ENCODE measurements around the gene PDE6B. TPM values are rescaled to one million over a fixed set of nuclear protein-coding genes. Genes with fewer than 3 reads are reported as not detected.

PDE6B gene
- total RNA-seq, 1 donor from 2014 or later: 3.2 TPM

DNA sequence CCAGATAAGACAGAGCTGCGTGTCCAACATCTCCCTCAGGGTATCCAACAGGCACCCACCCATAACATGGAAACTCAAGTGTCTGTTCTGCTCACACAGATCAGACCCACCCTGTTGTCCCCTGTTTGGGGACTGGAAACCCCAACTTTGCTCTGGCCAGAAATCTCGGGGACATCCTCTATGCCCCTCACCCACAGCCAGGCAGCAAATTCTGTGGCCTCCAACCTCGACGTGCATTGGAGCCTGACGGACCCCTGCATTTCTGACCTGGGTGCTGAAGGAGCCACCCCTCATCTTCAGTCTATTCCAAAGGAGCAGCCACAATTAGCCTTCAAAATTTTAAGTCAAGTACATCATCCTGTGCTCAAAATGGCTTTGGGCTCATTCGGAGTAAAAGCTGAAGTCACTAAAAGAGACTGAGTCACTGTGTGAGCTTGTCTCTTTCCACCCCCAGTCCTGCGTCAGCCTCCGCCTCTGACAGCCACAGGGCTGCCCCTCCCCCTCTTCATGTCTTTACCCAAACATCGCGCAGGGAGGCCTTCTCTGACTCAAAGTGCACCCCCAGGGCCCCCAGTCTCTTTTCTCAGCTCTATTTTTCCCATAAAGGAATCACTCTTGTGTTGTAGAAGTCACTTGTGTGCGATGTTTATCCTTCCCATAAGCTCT, 24.4 kb upstream of the PDE6B start:
- no peak for DNase-seq (ENCODE audit: low read depth in 2 of 2)

GRCh38 chr4:601612-602558, 23.5 kb upstream of the PDE6B start:
- no peak for DNase-seq (ENCODE audit: low read depth in 2 of 2)

- DNase-seq (ENCODE audit: low read depth in 2 of 2): peak; percentile 23 to 37
Measured at GRCh38 chr4:602559-602942, 22.8 kb upstream of the PDE6B start.

GRCh38 chr4:604131-604530, 21.2 kb upstream of the PDE6B start:
- DNase-seq (ENCODE audit: low read depth in 2 of 2): no peak

DNA sequence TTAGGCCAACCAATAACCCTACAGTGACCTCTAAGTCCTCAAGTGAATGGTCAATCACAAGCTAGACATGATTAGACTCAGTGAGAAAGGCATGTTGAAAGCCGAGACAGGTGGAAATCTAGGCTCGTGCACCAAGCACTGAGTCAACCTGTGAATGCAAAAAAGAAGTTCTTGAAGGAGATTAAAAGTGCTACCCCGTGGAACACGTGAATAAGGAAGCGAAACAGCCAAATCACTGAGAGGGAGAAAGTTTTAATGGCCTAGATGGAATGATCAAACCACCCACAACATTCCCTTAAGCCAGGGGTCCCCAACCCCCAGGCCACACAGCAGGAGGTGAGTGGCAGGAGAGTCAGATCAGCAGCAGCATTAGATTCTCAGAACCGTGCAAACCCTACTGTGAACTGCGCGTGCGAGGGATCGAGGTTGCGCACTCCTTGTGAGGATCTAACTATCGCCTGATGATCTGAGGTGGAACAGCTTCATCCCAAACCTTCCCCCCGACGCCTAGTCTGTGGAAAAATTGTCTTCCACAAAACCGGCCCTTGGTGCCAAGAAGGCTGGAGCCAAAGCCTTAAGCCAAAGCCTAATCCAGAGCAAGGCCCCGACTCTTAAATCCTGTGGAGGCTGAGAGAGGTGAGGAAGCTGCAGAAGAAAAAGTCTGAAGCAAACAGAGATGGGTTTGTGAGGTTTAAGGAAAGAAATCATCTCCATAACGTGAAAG, 19.5 kb upstream of the PDE6B start:
- DNase-seq (ENCODE audit: low read depth in 2 of 2): no peak

DNA sequence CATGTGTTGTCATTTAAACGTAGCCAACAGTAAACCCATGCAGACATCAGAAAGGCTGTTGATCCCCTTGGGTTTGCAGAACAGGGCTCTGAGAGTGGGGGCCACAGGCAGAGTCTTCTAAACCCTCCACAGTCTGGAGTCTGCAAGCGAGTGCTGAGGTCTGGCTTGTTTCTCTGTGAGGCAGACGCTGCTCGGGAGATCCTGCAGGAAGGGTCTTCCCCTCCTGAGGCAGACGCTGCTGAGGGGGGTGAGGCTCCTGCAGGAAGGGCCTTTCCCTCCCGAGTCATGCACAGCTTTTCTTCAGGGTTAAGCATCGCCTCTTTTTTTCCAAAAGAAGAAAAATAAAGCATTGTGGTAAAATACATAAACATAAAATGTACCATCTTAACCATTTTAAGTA, 17.1 kb upstream of the PDE6B start:
- DNase-seq (ENCODE audit: low read depth in 2 of 2): no peak

DNA sequence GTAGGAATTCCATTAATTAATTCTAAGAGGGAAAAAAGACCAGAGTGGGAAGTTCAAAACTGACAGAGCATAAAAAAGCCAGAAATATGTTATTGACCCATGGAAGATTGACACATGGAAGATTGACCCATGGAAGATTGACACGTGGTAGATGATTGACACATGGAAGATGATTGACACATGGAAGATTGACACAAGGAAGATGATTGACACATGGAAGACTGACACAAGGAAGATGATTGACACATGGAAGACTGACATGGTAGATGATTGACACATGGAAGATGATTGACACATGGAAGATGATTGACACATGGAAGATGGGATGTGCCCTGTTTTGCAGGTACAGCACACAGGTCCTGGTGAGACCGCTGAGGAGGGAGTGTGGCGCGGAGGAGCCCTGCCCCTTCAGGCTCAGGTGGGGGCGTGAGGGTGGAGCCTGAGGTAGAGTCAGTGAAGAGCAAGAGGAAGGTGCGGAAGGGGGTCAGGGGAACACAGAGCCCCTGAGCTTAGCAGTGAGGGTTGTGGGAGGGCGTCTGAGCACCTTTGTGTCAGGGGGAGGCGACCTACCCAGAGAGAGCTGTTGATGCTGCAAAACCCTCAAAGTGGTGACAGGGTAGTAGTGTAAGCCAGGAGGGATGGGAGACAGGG, 15.8 kb upstream of the PDE6B start:
- no peak for DNase-seq (ENCODE audit: low read depth in 2 of 2)

DNA sequence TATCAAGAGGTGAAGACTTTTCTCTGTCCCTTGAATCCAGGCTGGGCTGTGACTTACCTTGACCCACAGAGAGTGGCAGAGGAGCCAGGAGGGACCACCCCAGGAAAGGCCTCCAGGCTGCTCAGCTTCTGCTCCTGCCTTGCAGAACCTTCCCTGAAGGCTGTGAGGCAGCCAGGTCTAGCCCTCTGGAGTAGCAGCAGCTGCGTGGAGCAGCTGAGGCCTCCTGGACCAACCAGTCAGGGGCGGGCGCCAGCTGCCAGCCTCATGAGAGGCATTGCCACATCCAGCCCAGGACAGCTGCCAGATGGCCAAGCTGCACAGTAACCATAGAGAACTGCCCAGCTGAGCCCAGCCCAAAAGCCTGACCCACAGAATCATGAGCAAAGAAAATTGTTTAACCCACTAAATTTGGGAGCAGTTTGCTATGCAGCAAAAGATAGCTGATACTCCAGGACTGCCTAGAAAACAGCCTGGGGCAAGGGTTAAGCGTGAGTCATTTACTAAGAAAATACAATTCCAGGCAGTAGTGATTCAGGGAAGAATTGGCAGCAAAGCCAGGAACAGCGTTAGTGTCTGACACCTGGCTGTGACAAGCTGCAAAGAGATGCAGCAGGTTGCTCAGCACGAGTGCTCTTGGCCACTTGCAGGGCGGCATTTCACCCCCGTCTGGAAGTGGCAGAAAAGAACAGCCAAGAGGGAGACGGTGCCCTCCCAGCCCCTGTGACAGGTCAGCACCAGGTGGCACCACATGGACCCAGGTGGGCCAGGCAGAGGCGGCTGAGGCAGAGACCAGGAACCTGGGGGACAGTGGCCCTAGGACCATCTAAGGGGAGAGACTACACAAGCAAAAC, 14.7 kb upstream of the PDE6B start:
- DNase-seq (ENCODE audit: low read depth in 2 of 2): peak in 1 of 2 donors; percentile 36

DNA sequence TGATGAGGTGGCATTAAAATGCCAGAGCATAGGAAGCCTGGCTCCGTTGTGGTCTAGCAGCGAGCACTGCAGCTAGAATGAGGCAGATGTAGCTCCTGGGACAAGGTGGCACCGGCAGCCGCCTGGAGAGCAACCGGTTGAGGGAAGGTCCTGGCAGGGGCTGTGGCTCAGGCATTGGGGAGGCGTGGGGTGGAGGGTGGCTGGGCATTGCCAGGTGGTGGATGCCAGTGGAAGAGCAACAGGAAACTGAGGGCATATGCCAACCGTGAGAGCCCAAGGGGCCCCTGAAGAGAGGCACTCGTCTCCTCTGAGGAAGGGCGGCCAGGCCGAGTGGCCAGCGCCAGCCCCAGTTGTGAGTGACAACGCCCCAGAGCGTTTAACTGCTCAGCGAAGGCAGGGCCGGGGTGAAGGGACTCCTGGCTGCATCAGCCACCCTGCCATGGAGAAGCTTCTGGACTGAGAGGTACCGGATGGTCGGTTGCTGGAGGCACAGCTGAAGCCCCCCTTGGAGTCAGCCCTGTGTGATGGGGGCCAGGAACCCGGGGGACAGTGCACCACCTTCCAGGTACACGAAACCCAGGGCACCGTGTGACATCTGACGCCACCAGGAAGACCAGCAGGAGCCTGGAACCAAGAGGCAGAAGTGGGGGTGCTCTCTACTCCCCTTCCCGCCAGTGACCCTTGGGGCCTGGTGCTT, 13.2 kb upstream of the PDE6B start:
- DNase-seq (ENCODE audit: low read depth in 2 of 2): no peak

GRCh38 chr4:612749-613125, 12.6 kb upstream of the PDE6B start:
- no peak for DNase-seq (ENCODE audit: low read depth in 2 of 2)

DNA sequence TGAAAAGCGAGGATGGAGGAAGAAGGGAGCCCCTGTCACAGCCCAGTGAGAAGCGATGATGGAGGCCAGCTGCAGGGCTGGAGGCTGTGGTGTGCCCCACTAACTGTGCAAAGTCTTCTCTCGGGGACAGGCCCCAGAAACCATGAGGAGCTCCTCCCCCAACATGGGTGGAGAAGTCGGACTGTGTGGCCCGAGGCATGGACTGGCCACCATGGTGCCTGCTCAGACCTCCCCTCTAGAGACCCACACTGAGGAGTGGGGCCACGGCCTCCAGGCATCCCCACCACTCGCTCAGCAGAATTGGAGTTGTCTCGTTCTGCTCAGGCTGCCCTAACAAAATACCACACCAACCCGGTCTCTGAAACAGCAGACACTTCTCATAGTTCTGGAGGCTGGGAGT, 12.2 kb upstream of the PDE6B start:
- no peak for DNase-seq (ENCODE audit: low read depth in 2 of 2)

GRCh38 chr4:616091-616490, 9.3 kb upstream of the PDE6B start:
- DNase-seq (ENCODE audit: low read depth in 2 of 2): no peak

- DNase-seq (ENCODE audit: low read depth in 2 of 2): no peak
Measured at GRCh38 chr4:616911-617643, 8.3 kb upstream of the PDE6B start.

DNA sequence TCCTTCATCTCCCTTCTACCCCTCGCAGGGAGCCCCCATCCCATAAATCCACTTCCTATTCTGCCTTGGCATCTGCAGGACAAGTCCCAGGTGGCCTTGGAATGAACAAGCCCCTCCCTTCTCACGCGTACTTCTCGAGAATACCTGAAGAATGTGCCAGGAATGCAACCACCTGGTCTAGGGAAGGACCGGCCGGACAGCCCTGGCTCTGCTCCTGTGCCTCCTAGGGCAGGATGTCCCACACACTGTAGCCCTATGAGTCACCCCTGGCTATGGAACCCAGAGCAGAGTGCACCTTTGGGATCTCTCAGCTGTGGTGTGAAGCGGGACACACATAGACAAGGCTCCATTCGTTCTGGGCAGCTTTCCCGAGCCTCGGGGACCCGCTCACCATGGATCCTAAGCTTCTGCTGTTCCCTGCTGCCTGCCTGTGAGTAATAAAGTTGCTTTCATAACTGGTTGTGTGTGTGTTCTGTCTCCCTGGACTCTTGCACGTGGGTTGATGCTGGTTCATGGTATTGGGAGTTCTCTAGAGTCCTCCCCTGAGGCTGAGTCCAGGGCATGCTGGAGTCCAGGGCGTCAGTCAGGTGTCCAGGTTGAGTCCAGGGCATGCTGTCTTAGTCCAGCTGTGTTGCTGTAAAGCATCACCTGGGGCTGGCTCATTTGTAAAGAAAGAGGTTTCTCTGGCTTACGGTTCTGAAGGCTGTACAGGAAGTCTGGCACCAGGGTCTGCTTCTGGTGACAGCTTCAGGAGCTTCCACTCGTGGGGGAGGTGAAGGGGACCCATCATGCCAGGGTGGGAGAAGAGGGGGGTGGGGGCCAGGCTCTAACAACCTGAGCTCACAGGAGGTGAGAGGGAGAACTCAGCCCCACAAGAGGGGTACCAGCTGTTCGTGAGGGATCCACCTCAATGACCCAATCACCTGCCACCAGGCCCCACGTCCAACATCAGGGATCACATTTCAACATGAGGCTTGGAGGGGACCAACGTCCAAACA, 7.4 kb upstream of the PDE6B start:
- DNase-seq (ENCODE audit: low read depth in 2 of 2): no peak

DNA sequence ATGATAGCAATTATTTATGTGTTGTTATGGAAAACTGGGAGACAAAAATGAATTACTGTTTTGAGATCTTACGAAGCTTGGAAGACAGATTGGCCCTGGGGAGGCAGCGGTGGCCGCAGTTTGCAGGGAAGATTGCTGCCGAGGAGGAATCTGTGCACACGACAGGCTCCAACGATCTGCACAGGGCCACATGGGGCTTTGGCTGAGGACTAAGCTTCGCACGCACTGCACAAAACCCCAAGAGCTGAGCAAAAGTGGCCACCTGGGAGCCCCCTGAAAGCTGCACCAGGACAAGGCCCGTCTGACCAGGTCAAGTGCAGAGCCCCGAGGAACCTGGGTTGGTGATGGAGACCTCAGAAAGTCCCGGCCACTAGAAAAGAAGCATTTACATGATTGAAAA, 5.2 kb upstream of the PDE6B start:
- DNase-seq (ENCODE audit: low read depth in 2 of 2): no peak

DNA sequence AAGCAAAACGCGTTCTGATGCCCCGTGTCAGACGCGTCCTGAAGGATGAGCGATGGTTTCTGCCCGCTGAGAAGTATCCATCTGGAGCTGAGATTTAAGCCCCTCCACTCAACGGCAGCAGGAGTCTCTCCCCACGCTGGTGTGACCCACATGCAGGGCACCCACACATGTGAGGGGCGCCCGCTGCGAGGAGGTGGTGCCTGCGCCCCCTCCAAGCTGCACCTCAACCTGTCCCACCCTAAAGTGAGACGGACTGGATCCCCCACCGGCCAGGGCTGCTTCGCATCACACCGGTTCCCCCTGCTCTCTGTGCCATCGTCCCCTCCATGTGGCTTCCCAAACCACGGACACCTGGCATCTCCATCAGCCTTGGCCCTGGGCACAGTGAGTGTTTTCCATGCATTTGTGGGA, 4.5 kb upstream of the PDE6B start:
- DNase-seq (ENCODE audit: low read depth in 2 of 2): no peak

GRCh38 chr4:621296-622070, 3.9 kb upstream of the PDE6B start:
- DNase-seq (ENCODE audit: low read depth in 2 of 2): no peak
